GM21390 (cell line): ENCODE data around the gene PARD6B.
"Not testable (repeated sequence)": the region's sequence is repeated elsewhere in the genome, so short reads cannot be mapped to it uniquely, and the experiment has no call there.

ENCODE experiments used
- ATAC-seq: cut with Tn5 transposase; IDR thresholded peaks from one replicate; pipeline ENCODE4 v1.9.1; 2021; ENCODE audit not compliant: unreplicated experiment

The PARD6B gene

GRCh38 chr20:50703651-50704438 is 27.5 kb upstream of the PARD6B start:
- ATAC-seq, result not testable (repeated sequence)

GRCh38 chr20:50704514-50704913 is 26.9 kb upstream of the PARD6B start:
- no peak for ATAC-seq

GRCh38 chr20:50704971-50705370 is 26.4 kb upstream of the PARD6B start:
- no peak for ATAC-seq

- no peak for ATAC-seq
Observed at GRCh38 chr20:50708845-50709635, 22.3 kb upstream of the PARD6B start.

- ATAC-seq, result no peak
Observed at GRCh38 chr20:50709636-50709973, 21.8 kb upstream of the PARD6B start.

GRCh38 chr20:50710492-50711063 is 20.8 kb upstream of the PARD6B start:
- no peak for ATAC-seq

GRCh38 chr20:50711113-50711825 is 20.1 kb upstream of the PARD6B start:
- ATAC-seq, result no peak

- no peak for ATAC-seq
Observed at GRCh38 chr20:50712771-50713656, 18.4 kb upstream of the PARD6B start.

GRCh38 chr20:50713657-50714101 is 17.7 kb upstream of the PARD6B start:
- ATAC-seq, result no peak

- ATAC-seq, result not testable (repeated sequence)
Observed at GRCh38 chr20:50714426-50714825, 17.0 kb upstream of the PARD6B start.

GRCh38 chr20:50715694-50716093 is 15.7 kb upstream of the PARD6B start:
- ATAC-seq, result no peak

GRCh38 chr20:50716518-50716917 is 14.9 kb upstream of the PARD6B start:
- ATAC-seq, result no peak

GRCh38 chr20:50717312-50717711 is 14.1 kb upstream of the PARD6B start:
- ATAC-seq, result no peak

GRCh38 chr20:50717974-50718761 is 13.2 kb upstream of the PARD6B start:
- no peak for ATAC-seq

GRCh38 chr20:50719328-50719727 is 12.1 kb upstream of the PARD6B start:
- ATAC-seq, result no peak

- no peak for ATAC-seq
Observed at GRCh38 chr20:50720026-50720425, 11.4 kb upstream of the PARD6B start.

GRCh38 chr20:50720582-50720981 is 10.8 kb upstream of the PARD6B start:
- ATAC-seq, result no peak

- ATAC-seq, result no peak
Observed at GRCh38 chr20:50721881-50722281, 9.5 kb upstream of the PARD6B start.

GRCh38 chr20:50722424-50723155 is 8.8 kb upstream of the PARD6B start:
- ATAC-seq, result no peak
